A673 (cell line): Measurements from ENCODE around the gene APBA3. TPM values are rescaled to one million over a fixed set of nuclear protein-coding genes. Genes with fewer than 3 reads are reported as not detected.

Experiments used
- BruUV-seq: library from RNA; stranded (reverse); fragments of 400-500 nt; replicated peaks from 2 replicates; lab custom pipeline; 2021; lab: Mats Ljungman, UMichigan
- CTCF ChIA-PET: fragments of 300-600 bp; sonication (Branson Sonifier 250); formaldehyde crosslinking; loops from one replicate; lab custom pipeline; 2022; ENCODE audit warnings: antibody characterized with exemption; lab: Charles Lee
- POLR2A ChIA-PET: fragments of 300-600 bp; sonication (Branson Sonifier 250); formaldehyde crosslinking; loops from one replicate; lab custom pipeline; 2022; ENCODE audit warnings: antibody characterized with exemption; ENCODE audit not compliant: low non-redundant PET; lab: Charles Lee
- DNase-seq: peaks from one replicate; pipeline ENCODE4 v3.0.0-alpha.2; 2015; ENCODE audit warnings: low spot score
- H3K27ac ChIP-seq: fragments of 200-600 bp; sonication (generic); 2 replicates; pipeline ENCODE4 v1.5.1; 2016; ENCODE audit warnings: mixed run types, low read depth, mild to moderate bottlenecking, mixed read lengths, antibody characterized with exemption, low read length; ENCODE audit not compliant: poor library complexity, severe bottlenecking
- H3K27me3 ChIP-seq: fragments of 200-600 bp; sonication (generic); replicated peaks from 2 replicates; pipeline ENCODE4 v1.6.1; 2017; ENCODE audit warnings: mixed run types, low read depth, mild to moderate bottlenecking, mixed read lengths, antibody characterized with exemption, low read length; ENCODE audit not compliant: insufficient read depth, poor library complexity
- H3K36me3 ChIP-seq: fragments of 200-600 bp; sonication (generic); 2 replicates; pipeline ENCODE4 v1.6.1; 2016; ENCODE audit warnings: mixed run types, mild to moderate bottlenecking, mixed read lengths, antibody characterized with exemption, low read length; ENCODE audit not compliant: insufficient read depth, poor library complexity, severe bottlenecking
- H3K4me1 ChIP-seq: fragments of 200-600 bp; sonication (generic); 2 replicates; pipeline ENCODE4 v1.6.1; 2017; ENCODE audit warnings: mixed run types, mild to moderate bottlenecking, mixed read lengths, antibody characterized with exemption, low read length; ENCODE audit not compliant: insufficient read depth, poor library complexity, severe bottlenecking
- H3K4me3 ChIP-seq: fragments of 200-600 bp; sonication (generic); 2 replicates; pipeline ENCODE4 v1.5.1; 2016; ENCODE audit warnings: low read depth, mixed run types, mild to moderate bottlenecking, mixed read lengths, low read length; ENCODE audit not compliant: poor library complexity, severe bottlenecking
- H3K9me3 ChIP-seq: fragments of 200-600 bp; sonication (generic); 2 replicates; pipeline ENCODE4 v1.6.1; 2016; ENCODE audit warnings: mixed run types, low read depth, mild to moderate bottlenecking, mixed read lengths, antibody characterized with exemption, low read length; ENCODE audit not compliant: poor library complexity, severe bottlenecking
- CTCF ChIP-seq: fragments of 300-800, 200-600 bp; sonication (generic); conservative IDR thresholded peaks from 2 replicates; pipeline ENCODE4 v1.5.1; 2017; ENCODE audit warnings: low read depth, mild to moderate bottlenecking, antibody characterized with exemption, low read length, moderate library complexity, mixed read lengths
- EZH2 ChIP-seq: fragments of 200-600 bp; sonication (generic); IDR thresholded peaks from 2 replicates; pipeline ENCODE4 v1.6.1; 2017; ENCODE audit warnings: borderline replicate concordance, low read depth, mild to moderate bottlenecking, mixed read lengths, antibody characterized with exemption, low read length; ENCODE audit not compliant: poor library complexity, severe bottlenecking
- intact Hi-C: fragments of 100-400 bp; cut with micrococcal nuclease; formaldehyde crosslinking; loops from one replicate; pipeline ENCODE4 v1.10.0; 2022; ENCODE audit not compliant: unreplicated experiment
- total RNA-seq: library from RNA; stranded (reverse); gene quantifications from 2 replicates; pipeline ENCODE4 v1.2.3, GENCODE V29; 2021

The APBA3 gene
- total RNA-seq, 1 experiment from 2014 or later = 30.0 TPM

DNA sequence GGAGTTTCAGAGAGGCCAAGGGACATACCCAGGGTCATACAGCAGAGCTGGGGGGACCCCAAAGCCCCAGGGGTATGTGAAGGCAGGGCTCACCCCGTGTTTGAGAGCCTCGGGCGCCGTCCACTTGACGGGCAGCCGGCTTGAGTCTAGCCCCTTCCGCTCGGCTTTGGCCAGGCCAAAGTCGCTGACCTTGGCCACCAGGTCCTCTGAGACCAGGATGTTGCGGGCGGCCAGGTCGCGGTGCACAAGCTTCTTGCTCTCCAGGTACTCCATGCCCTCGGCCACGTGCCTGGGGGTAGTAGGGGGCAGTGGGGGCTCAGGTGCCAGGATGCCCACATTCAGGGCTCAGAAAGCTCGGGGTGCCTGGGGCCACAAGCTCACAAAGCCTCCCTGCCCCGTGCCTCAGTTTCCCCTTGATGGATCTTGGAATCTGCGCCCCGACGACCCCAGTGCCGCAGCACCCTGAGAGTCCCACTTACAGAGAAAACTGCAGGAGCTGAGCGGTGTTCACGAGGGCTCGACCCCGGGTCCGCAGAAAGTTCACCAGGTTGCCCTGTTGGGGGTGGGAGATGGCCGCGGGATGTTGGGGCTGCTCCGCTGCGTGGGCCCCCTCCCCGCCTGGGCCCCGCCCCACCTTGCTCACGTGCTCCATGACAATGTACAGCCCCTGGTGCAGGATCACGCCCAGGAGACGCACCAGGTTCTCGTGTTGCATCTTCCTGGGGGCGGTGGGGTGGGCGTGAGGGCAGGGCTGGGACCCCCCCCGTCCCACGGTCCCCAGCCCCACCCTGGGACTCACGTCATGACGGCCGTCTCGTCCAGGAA lies 17.6 kb upstream of the APBA3 start:
- BruUV-seq = no TSS peak
- no peaks in the 10 kb centered on the region for H3K4me1 ChIP-seq
- intact Hi-C loops = no loop called here

GRCh38 chr19:3778104-3778867 lies 16.8 kb upstream of the APBA3 start:
- no peak for TF ChIP-seq EZH2
- no peak for TF ChIP-seq CTCF
- Histone ChIP-seq H3K36me3 (no peaks in the 10 kb centered on the region), H3K27ac (no peak overlapping the region), H3K27me3 (no peaks in the 10 kb centered on the region), H3K4me1 (no peaks in the 10 kb centered on the region), H3K4me3 (no peak overlapping the region), H3K9me3 (peaks cover 15% of the 10 kb centered on the region)
- no peak for DNase-seq
- intact Hi-C loops = no loop called here
- ChIA-PET POLR2A (interaction anchor here (0.6 kb wide), 1 partner anchor 17 kb away, joined by 6 read pairs; no protein-coding TSS in a partner anchor), CTCF (no interaction called here)
- BruUV-seq = no TSS peak

More for the DNA sequence above, 17.6 kb upstream of the APBA3 start:
- TF ChIP-seq CTCF (no peak), EZH2 (no peak)
- H3K27me3 ChIP-seq = no peaks in the 10 kb centered on the region
- ChIA-PET POLR2A (interaction anchor here (0.6 kb wide), 1 partner anchor 16 kb away, joined by 6 read pairs; no protein-coding TSS in a partner anchor), CTCF (no interaction called here)
- no peak overlapping the region for H3K27ac ChIP-seq
- no peaks in the 10 kb centered on the region for H3K36me3 ChIP-seq
- H3K4me3 ChIP-seq = no peak overlapping the region
- peaks cover 15% of the 10 kb centered on the region for H3K9me3 ChIP-seq
- DNase-seq = no peak

- no peak overlapping the region for H3K4me3 ChIP-seq
- POLR2A ChIA-PET = no interaction called here
Observed at GRCh38 chr19:3776479-3777040, 15.1 kb upstream of the APBA3 start.

More at GRCh38 chr19:3776479-3777040, 15.1 kb upstream of the APBA3 start:
- Histone ChIP-seq H3K27me3 (no peaks in the 10 kb centered on the region), H3K36me3 (no peaks in the 10 kb centered on the region), H3K9me3 (peaks cover 6% of the 10 kb centered on the region), H3K27ac (no peak overlapping the region), H3K4me1 (no peaks in the 10 kb centered on the region)
- CTCF ChIA-PET = no interaction called here
- BruUV-seq = no TSS peak
- DNase-seq = no peak
- intact Hi-C loops = no loop called here
- TF ChIP-seq EZH2 (no peak), CTCF (no peak)
